Measurements from ENCODE around the gene NRROS. TPM values are rescaled to one million over a fixed set of nuclear protein-coding genes. Genes with fewer than 3 reads are reported as not detected.

NRROS gene
- total and polyA plus RNA-seq, 10 of the 15 experiments (the other 5 are each of a cell fraction or from before 2014, with no cell fraction given): 0.35 to 42.2 (median 12.6) TPM

GRCh38 chr3:196706327-196706726 lies 66.8 kb downstream of the NRROS start (continued):
- no peak for TF ChIP-seq SRF (IDR thresholded peaks at IDR 0.05; ENCODE audit: low read depth in 2 of 2, low read length in 2 of 2)

- Histone ChIP-seq H3K27me3 (replicated peaks in 1 of 2; ENCODE audit: control insufficient read depth in 2 of 2, insufficient read depth in 2 of 2, low read length in 1 of 2) (no peaks in the 10 kb centered on the region), H3K36me3 (ENCODE audit: control insufficient read depth in 2 of 2, insufficient read depth in 2 of 2, low read length in 1 of 2) (no peaks in the 10 kb centered on the region; a peak in 1 of 4 replicates), H3K79me2 (ENCODE audit: control insufficient read depth, insufficient read depth, low read length) (no peaks in the 10 kb centered on the region), H2AFZ (ENCODE audit: control insufficient read depth, low read depth, low read length) (no peak overlapping the region), H3K4me2 (ENCODE audit: control insufficient read depth, insufficient read depth) (no peak overlapping the region), H3K9ac (ENCODE audit: control insufficient read depth, insufficient read depth, low read length) (no peak overlapping the region), H3K9me3 (replicated peaks; ENCODE audit: control insufficient read depth, insufficient read depth, low read length) (no peaks in the 10 kb centered on the region), H4K20me1 (ENCODE audit: control insufficient read depth, insufficient read depth) (no peaks in the 10 kb centered on the region), H3K27ac (ENCODE audit: control insufficient read depth, insufficient read depth) (no peak overlapping the region), H3K4me1 (ENCODE audit: control insufficient read depth, insufficient read depth, low read length) (no peaks in the 10 kb centered on the region), H3K4me3 (no peak overlapping the region)
- ATAC-seq: no peak
- ChIA-PET RAD21 (ENCODE audit: unreplicated experiment) (interaction anchor here (0.6 to 1.4 kb wide), 2 partner anchors 22 to 955 kb away, joined by 3 to 5 read pairs; no protein-coding TSS in a partner anchor), POLR2A (interaction anchor here (1.0 kb wide), 1 partner anchor 10 kb away, joined by 3 read pairs; no protein-coding TSS in a partner anchor), SMC1A (ENCODE audit: uncharacterized antibody, unreplicated experiment) (interaction anchor here (1.6 kb wide), 1 partner anchor 11 kb away, joined by 4 read pairs; no protein-coding TSS in a partner anchor), CTCF (interaction anchor here (1.1 kb wide), 1 partner anchor 99 kb away, joined by 3 read pairs; no protein-coding TSS in a partner anchor)
- BruUV-seq (replicated peaks): no TSS peak
- no peak for TF ChIP-seq MXI1 (IDR thresholded peaks at IDR 0.05; ENCODE audit: low read depth, low read length)
- in situ Hi-C loops (cut with MboI): no loop called here
- no peak for DNase-seq (ENCODE audit: low read depth, low spot score)
- intact Hi-C loops (cut with micrococcal nuclease; ENCODE audit: unreplicated experiment): no loop called here
- 100% methylated on average over 1 of the region's 4 CpGs for WGBS (ENCODE audit: insufficient coverage, insufficient replicate concordance, low lambda C conversion rate, missing lambda C conversion rate)
- FAIRE-seq: no peak
These were observed 67.2 kb downstream of the NRROS start for GRCh38 chr3:196706731-196707130.

GRCh38 chr3:196707566-196707965 lies 68.1 kb downstream of the NRROS start:
- no peak for ATAC-seq
- Histone ChIP-seq H3K27me3 (replicated peaks in 1 of 2; ENCODE audit: control insufficient read depth in 2 of 2, insufficient read depth in 2 of 2, low read length in 1 of 2) (no peaks in the 10 kb centered on the region), H3K9ac (ENCODE audit: control insufficient read depth, insufficient read depth, low read length) (no peak overlapping the region), H3K9me3 (replicated peaks; ENCODE audit: control insufficient read depth, insufficient read depth, low read length) (no peaks in the 10 kb centered on the region), H3K27ac (ENCODE audit: control insufficient read depth, insufficient read depth) (no peak overlapping the region), H3K4me2 (ENCODE audit: control insufficient read depth, insufficient read depth) (no peak overlapping the region), H3K36me3 (ENCODE audit: control insufficient read depth in 2 of 2, insufficient read depth in 2 of 2, low read length in 1 of 2) (no peaks in the 10 kb centered on the region; a peak in 1 of 4 replicates), H3K79me2 (ENCODE audit: control insufficient read depth, insufficient read depth, low read length) (peaks cover 1% of the 10 kb centered on the region), H3K4me3 (no peak overlapping the region), H4K20me1 (ENCODE audit: control insufficient read depth, insufficient read depth) (no peaks in the 10 kb centered on the region), H3K4me1 (ENCODE audit: control insufficient read depth, insufficient read depth, low read length) (no peaks in the 10 kb centered on the region), H2AFZ (ENCODE audit: control insufficient read depth, low read depth, low read length) (no peak overlapping the region)
- CTCF ChIA-PET: interaction anchor here (0.9 to 1.5 kb wide), 5 partner anchors 12 to 634 kb away, joined by 3 to 5 read pairs (median 3); no protein-coding TSS in a partner anchor
- intact Hi-C loops (cut with micrococcal nuclease; ENCODE audit: unreplicated experiment): no loop called here
- whole genome bisulfite sequencing (ENCODE audit: insufficient coverage, insufficient replicate concordance, low lambda C conversion rate, missing lambda C conversion rate): 95% methylated on average over 8 of the region's 8 CpGs
- DNase-seq (ENCODE audit: low read depth, low spot score): no peak
- peak; percentile 27 for FAIRE-seq
- SMC1A ChIA-PET (ENCODE audit: uncharacterized antibody, unreplicated experiment): interaction anchor here (0.7 to 1.9 kb wide), 4 partner anchors 10 to 841 kb away, joined by 3 to 5 read pairs (median 4); no protein-coding TSS in a partner anchor
- no TSS peak for BruUV-seq (replicated peaks)
- POLR2A ChIA-PET: interaction anchor here (0.8 kb wide), 1 partner anchor 8 kb away, joined by 4 read pairs; no protein-coding TSS in a partner anchor
- RAD21 ChIA-PET (ENCODE audit: unreplicated experiment): interaction anchor here (0.6 to 1.7 kb wide), 3 partner anchors 20 to 35 kb away, joined by 3 to 5 read pairs (median 4); no protein-coding TSS in a partner anchor
- in situ Hi-C loops (cut with MboI): no loop called here
- no peak for TF ChIP-seq SREBF2 (IDR thresholded peaks at IDR 0.05; ENCODE audit: low read length)
- TF ChIP-seq PBX3 (IDR thresholded peaks at IDR 0.05; ENCODE audit: insufficient replicate concordance, low read depth, low read length): no peak
- no peak for TF ChIP-seq E2F8 (IDR thresholded peaks at IDR 0.05; ENCODE audit: low read depth, partially characterized antibody)
- TF ChIP-seq HDAC6 (IDR thresholded peaks at IDR 0.05; ENCODE audit: unreplicated experiment): no peak
- no peak for TF ChIP-seq MAX (IDR thresholded peaks at IDR 0.05; ENCODE audit: low read depth, low read length)
- TF ChIP-seq SP1 (IDR thresholded peaks at IDR 0.05; ENCODE audit: low read depth, low read length): no peak
- no peak for TF ChIP-seq NR2C1 (IDR thresholded peaks at IDR 0.05)
- TF ChIP-seq TCF7 (IDR thresholded peaks at IDR 0.05; ENCODE audit: borderline replicate concordance): no peak
- TF ChIP-seq IKZF1 (conservative IDR thresholded peaks at IDR 0.05): no peak

All from GM12878 (cell line).